GM23338 (cell line): Measurements from ENCODE around the gene RAB20. TPM values are rescaled to one million over a fixed set of nuclear protein-coding genes. Genes with fewer than 3 reads are reported as not detected.

Experiments
- ATAC-seq: fragments of 200-7000 bp; cut with Tn5 transposase; 3 replicates; pipeline ENCODE4 v1.9.1; 2020
- DNase-seq: peaks from one replicate; pipeline ENCODE4 v3.0.0-alpha.2; 2015; ENCODE audit warnings: low spot score
- H2AFZ ChIP-seq: fragments of 200-600 bp; sonication (generic); 2 replicates; pipeline ENCODE4 v1.8.0; 2016; ENCODE audit warnings: antibody characterized with exemption, mild to moderate bottlenecking, moderate library complexity
- H3F3A ChIP-seq: fragments of 200-600 bp; sonication (generic); replicated peaks from 2 replicates; pipeline ENCODE4 v1.8.0; 2017; ENCODE audit warnings: antibody characterized with exemption, mixed run types, low read depth
- H3K27ac ChIP-seq: fragments of 200-600 bp; sonication (generic); 2 replicates; pipeline ENCODE4 v1.6.1; 2016; ENCODE audit warnings: low read depth
- H3K27me3 ChIP-seq: fragments of 200-600 bp; sonication (generic); 2 replicates; pipeline ENCODE4 v1.8.0; 2016; ENCODE audit warnings: mild to moderate bottlenecking, mixed run types, moderate library complexity; ENCODE audit not compliant: insufficient read depth
- H3K36me3 ChIP-seq: fragments of 200-600 bp; sonication (generic); 2 replicates; pipeline ENCODE4 v1.8.0; 2016; ENCODE audit warnings: mild to moderate bottlenecking; ENCODE audit not compliant: insufficient read depth
- H3K4me1 ChIP-seq: fragments of 200-600 bp; sonication (generic); 2 replicates; pipeline ENCODE4 v1.8.0; 2016; ENCODE audit warnings: mild to moderate bottlenecking, moderate library complexity; ENCODE audit not compliant: insufficient read depth
- H3K4me2 ChIP-seq: fragments of 200-600 bp; sonication (generic); 2 replicates; pipeline ENCODE4 v1.7.1; 2017; ENCODE audit warnings: mixed run types
- H3K4me3 ChIP-seq: fragments of 200-600 bp; sonication (generic); 2 replicates; pipeline ENCODE4 v1.6.1; 2016; ENCODE audit warnings: mixed run types
- H3K79me2 ChIP-seq: fragments of 200-600 bp; sonication (generic); replicated peaks from 2 replicates; pipeline ENCODE4 v1.8.0; 2017; ENCODE audit warnings: mild to moderate bottlenecking; ENCODE audit not compliant: insufficient read depth
- H3K9me2 ChIP-seq: fragments of 200-600 bp; sonication (generic); 2 replicates; pipeline ENCODE4 v1.8.0; 2017; ENCODE audit not compliant: insufficient read depth
- H4K20me1 ChIP-seq: fragments of 200-600 bp; sonication (generic); replicated peaks from 2 replicates; pipeline ENCODE4 v1.8.0; 2017; ENCODE audit warnings: mild to moderate bottlenecking; ENCODE audit not compliant: insufficient read depth
- H3K27ac Mint-ChIP-seq: 2 replicates; pipeline ENCODE4 v1.8.0; 2020; ENCODE audit warnings: inconsistent platforms, mild to moderate bottlenecking, moderate library complexity, mixed read lengths
- H3K27me3 Mint-ChIP-seq: 3 replicates; pipeline ENCODE4 v1.8.0; 2022; ENCODE audit warnings: low read depth, mild to moderate bottlenecking, moderate library complexity, mixed read lengths, inconsistent platforms; ENCODE audit not compliant: insufficient read depth, poor library complexity
- H3K36me3 Mint-ChIP-seq: 3 replicates; pipeline ENCODE4 v1.8.0; 2021; ENCODE audit warnings: low read depth, mild to moderate bottlenecking, inconsistent platforms, moderate library complexity, mixed read lengths
- H3K4me1 Mint-ChIP-seq: 3 replicates; pipeline ENCODE4 v1.8.0; 2020; ENCODE audit warnings: mild to moderate bottlenecking, inconsistent platforms, mixed read lengths
- H3K4me3 Mint-ChIP-seq: 3 replicates; pipeline ENCODE4 v1.8.0; 2021; ENCODE audit warnings: moderate library complexity, mild to moderate bottlenecking, inconsistent platforms, mixed read lengths
- H3K9me3 Mint-ChIP-seq: 3 replicates; pipeline ENCODE4 v1.8.0; 2020; ENCODE audit warnings: moderate library complexity, mild to moderate bottlenecking, inconsistent platforms, mixed read lengths
- CTCF ChIP-seq, 2 experiments: fragments of 200-600 bp in 1 of 2; sonication (generic) in 1 of 2; conservative IDR thresholded peaks; 2 replicates each; pipeline versions ENCODE4 v1.5.1 to v1.6.1; 2016 to 2017; ENCODE audit warnings: antibody characterized with exemption in 2 of 2, low read depth in 2 of 2, mild to moderate bottlenecking in 2 of 2, moderate library complexity in 1 of 2
- POLR2AphosphoS5 ChIP-seq: IDR thresholded peaks from 2 replicates; pipeline ENCODE4 v1.6.1; 2016; ENCODE audit warnings: antibody characterized with exemption, low read depth
- ZNF331 ChIP-seq: fragments of 250-450 bp; sonication (Bioruptor Pico); IDR thresholded peaks from 2 replicates; pipeline ENCODE4 v1.5.0; 2020; ENCODE audit warnings: low read depth, mild to moderate bottlenecking, moderate library complexity
- polyA plus RNA-seq: library from polyadenylated mRNA; unstranded; fragments of >200 nt; fragmentation: Nextera tagmentation; extraction: Ambion mirVana; gene quantifications from 2 replicates; pipeline ENCODE4 v1.2.1, GENCODE V29; 2016
- total RNA-seq: library from RNA; depleted of rRNA; stranded (reverse); fragments of >200 nt; shearing (Covaris generic); gene quantifications from 2 replicates; pipeline ENCODE4 v1.2.3, GENCODE V29; 2014
- TF ChIP-seq, protein P1 (sequence below): fragments of 250-450 bp; sonication (Bioruptor Pico); IDR thresholded peaks from 2 replicates; pipeline ENCODE4 v1.5.0; 2020; ENCODE audit warnings: mild to moderate bottlenecking, moderate library complexity

RAB20 gene
- total and polyA plus RNA-seq, 2 experiments from 2014 or later = 12.3 to 26.6 TPM

- no peak for TF ChIP-seq ZNF331 (CRISPR knock-in tag)
- TF ChIP-seq, protein P1, sequence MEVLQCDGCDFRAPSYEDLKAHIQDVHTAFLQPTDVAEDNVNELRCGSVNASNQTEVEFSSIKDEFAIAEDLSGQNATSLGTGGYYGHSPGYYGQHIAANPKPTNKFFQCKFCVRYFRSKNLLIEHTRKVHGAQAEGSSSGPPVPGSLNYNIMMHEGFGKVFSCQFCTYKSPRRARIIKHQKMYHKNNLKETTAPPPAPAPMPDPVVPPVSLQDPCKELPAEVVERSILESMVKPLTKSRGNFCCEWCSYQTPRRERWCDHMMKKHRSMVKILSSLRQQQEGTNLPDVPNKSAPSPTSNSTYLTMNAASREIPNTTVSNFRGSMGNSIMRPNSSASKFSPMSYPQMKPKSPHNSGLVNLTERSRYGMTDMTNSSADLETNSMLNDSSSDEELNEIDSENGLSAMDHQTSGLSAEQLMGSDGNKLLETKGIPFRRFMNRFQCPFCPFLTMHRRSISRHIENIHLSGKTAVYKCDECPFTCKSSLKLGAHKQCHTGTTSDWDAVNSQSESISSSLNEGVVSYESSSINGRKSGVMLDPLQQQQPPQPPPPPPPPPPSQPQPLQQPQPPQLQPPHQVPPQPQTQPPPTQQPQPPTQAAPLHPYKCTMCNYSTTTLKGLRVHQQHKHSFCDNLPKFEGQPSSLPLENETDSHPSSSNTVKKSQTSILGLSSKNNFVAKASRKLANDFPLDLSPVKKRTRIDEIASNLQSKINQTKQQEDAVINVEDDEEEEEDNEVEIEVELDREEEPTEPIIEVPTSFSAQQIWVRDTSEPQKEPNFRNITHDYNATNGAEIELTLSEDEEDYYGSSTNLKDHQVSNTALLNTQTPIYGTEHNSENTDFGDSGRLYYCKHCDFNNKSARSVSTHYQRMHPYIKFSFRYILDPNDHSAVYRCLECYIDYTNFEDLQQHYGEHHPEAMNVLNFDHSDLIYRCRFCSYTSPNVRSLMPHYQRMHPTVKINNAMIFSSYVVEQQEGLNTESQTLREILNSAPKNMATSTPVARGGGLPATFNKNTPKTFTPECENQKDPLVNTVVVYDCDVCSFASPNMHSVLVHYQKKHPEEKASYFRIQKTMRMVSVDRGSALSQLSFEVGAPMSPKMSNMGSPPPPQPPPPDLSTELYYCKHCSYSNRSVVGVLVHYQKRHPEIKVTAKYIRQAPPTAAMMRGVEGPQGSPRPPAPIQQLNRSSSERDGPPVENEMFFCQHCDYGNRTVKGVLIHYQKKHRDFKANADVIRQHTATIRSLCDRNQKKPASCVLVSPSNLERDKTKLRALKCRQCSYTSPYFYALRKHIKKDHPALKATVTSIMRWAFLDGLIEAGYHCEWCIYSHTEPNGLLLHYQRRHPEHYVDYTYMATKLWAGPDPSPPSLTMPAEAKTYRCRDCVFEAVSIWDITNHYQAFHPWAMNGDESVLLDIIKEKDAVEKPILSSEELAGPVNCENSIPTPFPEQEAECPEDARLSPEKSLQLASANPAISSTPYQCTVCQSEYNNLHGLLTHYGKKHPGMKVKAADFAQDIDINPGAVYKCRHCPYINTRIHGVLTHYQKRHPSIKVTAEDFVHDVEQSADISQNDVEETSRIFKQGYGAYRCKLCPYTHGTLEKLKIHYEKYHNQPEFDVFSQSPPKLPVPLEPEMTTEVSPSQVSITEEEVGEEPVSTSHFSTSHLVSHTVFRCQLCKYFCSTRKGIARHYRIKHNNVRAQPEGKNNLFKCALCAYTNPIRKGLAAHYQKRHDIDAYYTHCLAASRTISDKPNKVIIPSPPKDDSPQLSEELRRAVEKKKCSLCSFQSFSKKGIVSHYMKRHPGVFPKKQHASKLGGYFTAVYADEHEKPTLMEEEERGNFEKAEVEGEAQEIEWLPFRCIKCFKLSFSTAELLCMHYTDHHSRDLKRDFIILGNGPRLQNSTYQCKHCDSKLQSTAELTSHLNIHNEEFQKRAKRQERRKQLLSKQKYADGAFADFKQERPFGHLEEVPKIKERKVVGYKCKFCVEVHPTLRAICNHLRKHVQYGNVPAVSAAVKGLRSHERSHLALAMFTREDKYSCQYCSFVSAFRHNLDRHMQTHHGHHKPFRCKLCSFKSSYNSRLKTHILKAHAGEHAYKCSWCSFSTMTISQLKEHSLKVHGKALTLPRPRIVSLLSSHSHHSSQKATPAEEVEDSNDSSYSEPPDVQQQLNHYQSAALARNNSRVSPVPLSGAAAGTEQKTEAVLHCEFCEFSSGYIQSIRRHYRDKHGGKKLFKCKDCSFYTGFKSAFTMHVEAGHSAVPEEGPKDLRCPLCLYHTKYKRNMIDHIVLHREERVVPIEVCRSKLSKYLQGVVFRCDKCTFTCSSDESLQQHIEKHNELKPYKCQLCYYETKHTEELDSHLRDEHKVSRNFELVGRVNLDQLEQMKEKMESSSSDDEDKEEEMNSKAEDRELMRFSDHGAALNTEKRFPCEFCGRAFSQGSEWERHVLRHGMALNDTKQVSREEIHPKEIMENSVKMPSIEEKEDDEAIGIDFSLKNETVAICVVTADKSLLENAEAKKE (CRISPR knock-in tag) = no peak
These were observed 82.9 kb downstream of the RAB20 start (continued) for GRCh38 chr13:110478405-110479214.

- no peak for ATAC-seq
- Mint-ChIP-seq H3K4me1 (no peaks in the 10 kb centered on the region), H3K27me3 (peaks cover 14% of the 10 kb centered on the region), H3K4me3 (no peak overlapping the region), H3K27ac (no peak overlapping the region; the same call in 1 of the 2 replicates), H3K9me3 (no peaks in the 10 kb centered on the region; the same call in 2 of the 3 replicates), H3K36me3 (peaks cover 41% of the 10 kb centered on the region)
- no peak overlapping the region for H3K4me3 ChIP-seq
- no peaks in the 10 kb centered on the region for H4K20me1 ChIP-seq
- no peaks in the 10 kb centered on the region for H3K27me3 ChIP-seq
- no peaks in the 10 kb centered on the region for H3K79me2 ChIP-seq
- no peaks in the 10 kb centered on the region for H3K4me1 ChIP-seq
- H3F3A ChIP-seq = 0 out of 2 replicates have a peak, but pooled peaks cover 7% of the 10 kb centered on the region
- no peak overlapping the region for H2AFZ ChIP-seq
- no peak for DNase-seq
- no peak overlapping the region for H3K4me2 ChIP-seq
- no peaks in the 10 kb centered on the region; the same call in 1 of the 2 replicates for H3K9me2 ChIP-seq
- no peak overlapping the region for H3K27ac ChIP-seq
- no peaks in the 10 kb centered on the region for H3K36me3 ChIP-seq
- TF ChIP-seq POLR2AphosphoS5 = no peak
- no peak for TF ChIP-seq ZNF331 (CRISPR knock-in tag)
- no peak for TF ChIP-seq CTCF (conservative IDR thresholded peaks at IDR 0.05; ENCODE audit: low read depth in 2 of 2)
- TF ChIP-seq, protein P1 (CRISPR knock-in tag) = no peak
These were observed 83.7 kb downstream of the RAB20 start for GRCh38 chr13:110477706-110478245.
